Vagina (tissue), 2 donors: ENCODE measurements around the gene SVBP. TPM values are rescaled to one million over a fixed set of nuclear protein-coding genes. Genes with fewer than 3 reads are reported as not detected.

Source experiments
- DNase-seq, 2 donors: peaks; one replicate each; pipeline ENCODE4 v3.0.0-alpha.2; 2017; ENCODE audit errors: extremely low spot score in 2 of 2
- H3K27ac ChIP-seq: fragments of 200-600 bp; sonication (generic); one replicate; pipeline ENCODE4 v1.5.1; 2019
- H3K27me3 ChIP-seq: fragments of 200-600 bp; sonication (generic); one replicate; pipeline ENCODE4 v1.5.1; 2019
- H3K36me3 ChIP-seq, 2 donors: fragments of 200-600 bp; sonication (generic); one replicate each; pipeline ENCODE4 v1.5.1; 2017 to 2019
- H3K4me1 ChIP-seq: fragments of 200-600 bp; sonication (generic); one replicate; pipeline ENCODE4 v1.5.1; 2019
- H3K4me3 ChIP-seq, 2 donors: fragments of 200-600 bp; sonication (generic); 1 replicate in 1 of 2; 2 replicates in 1 of 2; pipeline ENCODE4 v1.5.1; 2016 to 2019
- H3K9me3 ChIP-seq: fragments of 200-600 bp; sonication (generic); one replicate; pipeline ENCODE4 v1.5.1; 2019
- POLR2A ChIP-seq, 2 donors: fragments of 450-650 bp; IDR thresholded peaks; one replicate each; pipeline ENCODE4 v1.6.1; 2017; ENCODE audit warnings: antibody characterized with exemption in 2 of 2, mild to moderate bottlenecking in 2 of 2, moderate library complexity in 2 of 2
- POLR2AphosphoS5 ChIP-seq, 2 donors: sonication (generic); formaldehyde crosslinking; IDR thresholded peaks; one replicate each; pipeline ENCODE4 v1.9.0; 2017; ENCODE audit warnings: antibody characterized with exemption in 2 of 2, mild to moderate bottlenecking in 2 of 2, low read depth in 1 of 2; ENCODE audit not compliant: insufficient read depth in 1 of 2
- intact Hi-C: fragments of 100-400 bp; cut with DNase I; formaldehyde crosslinking; loops from one replicate; pipeline ENCODE4 v1.15.1; 2023
- total RNA-seq: library from RNA; depleted of rRNA; stranded (reverse); fragments of >200 nt; gene quantifications from one replicate; pipeline ENCODE4 v1.2.3, GENCODE V29; 2016
- TF ChIP-seq, protein P1 (sequence below), 3 experiments: fragments of 450-650 bp in 2 of 3; fragments of 200-600 bp in 1 of 3; sonication (generic) in 1 of 3; IDR thresholded peaks; one replicate each; pipeline ENCODE4 v1.5.1; 2017 to 2019; ENCODE audit warnings: antibody characterized with exemption in 3 of 3, mild to moderate bottlenecking in 2 of 3, moderate library complexity in 2 of 3

The SVBP gene
- total RNA-seq, 1 donor from 2014 or later, result 23.8 TPM

GRCh38 chr1:42758641-42759040, 58.6 kb downstream of the SVBP start:
- H3K4me1 ChIP-seq, result peaks cover 10% of the 10 kb centered on the region
- no peak overlapping the region for H3K27ac ChIP-seq
- peaks cover 0 to 53% of the 10 kb centered on the region in 2 donors for H3K36me3 ChIP-seq
- H3K4me3 ChIP-seq, result no peak overlapping the region
- no peak for DNase-seq
- TF ChIP-seq POLR2AphosphoS5 (IDR thresholded peaks at IDR 0.05; ENCODE audit: insufficient read depth in 1 of 2, low read depth in 1 of 2) (no peak), POLR2A (IDR thresholded peaks at IDR 0.05) (no peak)
- TF ChIP-seq, protein P1, sequence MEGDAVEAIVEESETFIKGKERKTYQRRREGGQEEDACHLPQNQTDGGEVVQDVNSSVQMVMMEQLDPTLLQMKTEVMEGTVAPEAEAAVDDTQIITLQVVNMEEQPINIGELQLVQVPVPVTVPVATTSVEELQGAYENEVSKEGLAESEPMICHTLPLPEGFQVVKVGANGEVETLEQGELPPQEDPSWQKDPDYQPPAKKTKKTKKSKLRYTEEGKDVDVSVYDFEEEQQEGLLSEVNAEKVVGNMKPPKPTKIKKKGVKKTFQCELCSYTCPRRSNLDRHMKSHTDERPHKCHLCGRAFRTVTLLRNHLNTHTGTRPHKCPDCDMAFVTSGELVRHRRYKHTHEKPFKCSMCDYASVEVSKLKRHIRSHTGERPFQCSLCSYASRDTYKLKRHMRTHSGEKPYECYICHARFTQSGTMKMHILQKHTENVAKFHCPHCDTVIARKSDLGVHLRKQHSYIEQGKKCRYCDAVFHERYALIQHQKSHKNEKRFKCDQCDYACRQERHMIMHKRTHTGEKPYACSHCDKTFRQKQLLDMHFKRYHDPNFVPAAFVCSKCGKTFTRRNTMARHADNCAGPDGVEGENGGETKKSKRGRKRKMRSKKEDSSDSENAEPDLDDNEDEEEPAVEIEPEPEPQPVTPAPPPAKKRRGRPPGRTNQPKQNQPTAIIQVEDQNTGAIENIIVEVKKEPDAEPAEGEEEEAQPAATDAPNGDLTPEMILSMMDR (IDR thresholded peaks at IDR 0.05), result no peak
- intact Hi-C loops, result no loop called here
- no peaks in the 10 kb centered on the region for H3K9me3 ChIP-seq
- H3K27me3 ChIP-seq, result no peaks in the 10 kb centered on the region

- DNase-seq, result no peak
- intact Hi-C loops, result no loop called here
These were observed 59.3 kb downstream of the SVBP start for GRCh38 chr1:42757892-42758275.

More at GRCh38 chr1:42757892-42758275, 59.3 kb downstream of the SVBP start:
- Histone ChIP-seq H3K27me3 (no peaks in the 10 kb centered on the region), H3K4me3 (no peak overlapping the region), H3K27ac (no peak overlapping the region), H3K9me3 (no peaks in the 10 kb centered on the region), H3K36me3 (peaks cover 0 to 53% of the 10 kb centered on the region in 2 donors), H3K4me1 (peaks cover 7% of the 10 kb centered on the region)
- TF ChIP-seq POLR2A (IDR thresholded peaks at IDR 0.05), result no peak
- no peak for TF ChIP-seq POLR2AphosphoS5 (IDR thresholded peaks at IDR 0.05; ENCODE audit: insufficient read depth in 1 of 2, low read depth in 1 of 2)
- TF ChIP-seq, protein P1 (IDR thresholded peaks at IDR 0.05), result no peak

Other genes with a start within 250 kb of the SVBP start
- gene PPIH, start 159.0 kb downstream of the SVBP start, total RNA-seq, result 30.0 TPM
- gene YBX1, start 135.0 kb downstream of the SVBP start, total RNA-seq, result 397 TPM
- not detected for gene CLDN19, start 77.2 kb downstream of the SVBP start, total RNA-seq
- 40.5 TPM for gene P3H1, start 50.4 kb downstream of the SVBP start, total RNA-seq
- gene C1orf50, start 50.1 kb downstream of the SVBP start, total RNA-seq, result 3.2 TPM
- gene TMEM269, start 32.4 kb downstream of the SVBP start, total RNA-seq, result not detected
- gene ERMAP, start 275 bp downstream of the SVBP start, total RNA-seq, result 9.3 TPM
- gene ZNF691, start 29.2 kb upstream of the SVBP start, total RNA-seq, result 9.3 TPM
- gene SLC2A1, start 141.5 kb upstream of the SVBP start, total RNA-seq, result 286 TPM